ENCODE measurements around the gene MAK.

- TF ChIP-seq CTCF (conservative IDR thresholded peaks at IDR 0.05 in 1 of 2, IDR thresholded peaks at IDR 0.05 in 1 of 2; ENCODE audit: extremely low read depth in 1 of 2, insufficient read depth in 1 of 2, low read depth in 1 of 2, low read length in 2 of 2), result no peak
- TF ChIP-seq EZH2 (IDR thresholded peaks at IDR 0.05; ENCODE audit: borderline replicate concordance, low read length), result no peak
Measured at GRCh38 chr6:10793035-10793434, 45.3 kb downstream of the MAK start.

All from mammary epithelial cell (primary cell).